WTC11 (cell line): Measurements from ENCODE around the gene KRTAP2-3.
"Not testable (repeated sequence)": the region's sequence is repeated elsewhere in the genome, so short reads cannot be mapped to it uniquely, and the experiment has no call there.

Experiments
- AFF4 ChIP-seq: sonication (generic); formaldehyde crosslinking; IDR thresholded peaks from 2 replicates; pipeline ENCODE4 v1.8.1; 2023; ENCODE audit warnings: mild to moderate bottlenecking, missing genetic modification reagents, borderline replicate concordance
- AR ChIP-seq: fragments of 250-450 bp; sonication (Bioruptor Pico); IDR thresholded peaks from 2 replicates; pipeline ENCODE4 v1.9.0; 2021; ENCODE audit warnings: mild to moderate bottlenecking
- ATF2 ChIP-seq: sonication (generic); formaldehyde crosslinking; IDR thresholded peaks from 2 replicates; pipeline ENCODE4 v1.8.1; 2022; ENCODE audit warnings: low read depth, missing genetic modification reagents, borderline replicate concordance
- CTCF ChIP-seq: fragments of 200-600 bp; IDR thresholded peaks from 2 replicates; pipeline ENCODE4 v1.8.0; 2022; ENCODE audit warnings: antibody characterized with exemption
- ESRRA ChIP-seq: sonication (generic); formaldehyde crosslinking; IDR thresholded peaks from 2 replicates; pipeline ENCODE4 v1.8.1; 2022; ENCODE audit warnings: mild to moderate bottlenecking, missing genetic modification reagents, borderline replicate concordance
- NR2C2 ChIP-seq: sonication (generic); formaldehyde crosslinking; IDR thresholded peaks from 2 replicates; pipeline ENCODE4 v1.8.0; 2022; ENCODE audit warnings: mild to moderate bottlenecking, missing genetic modification reagents
- PRDM15 ChIP-seq: sonication (generic); formaldehyde crosslinking; IDR thresholded peaks from 2 replicates; pipeline ENCODE4 v1.8.0; 2022; ENCODE audit warnings: missing genetic modification reagents
- PREB ChIP-seq: sonication (generic); formaldehyde crosslinking; IDR thresholded peaks from 2 replicates; pipeline ENCODE4 v1.8.1; 2022; ENCODE audit warnings: mild to moderate bottlenecking, missing genetic modification reagents, moderate library complexity, borderline replicate concordance
- TEAD4 ChIP-seq: sonication (generic); formaldehyde crosslinking; IDR thresholded peaks from 2 replicates; pipeline ENCODE4 v1.8.0; 2022; ENCODE audit warnings: mild to moderate bottlenecking, missing genetic modification reagents
- ZBTB21 ChIP-seq: sonication (generic); formaldehyde crosslinking; IDR thresholded peaks from 2 replicates; pipeline ENCODE4 v1.8.1; 2023; ENCODE audit warnings: mild to moderate bottlenecking, missing genetic modification reagents, borderline replicate concordance

GRCh38 chr17:41083427-41083826 is 23.5 kb upstream of the KRTAP2-3 start:
- TF ChIP-seq CTCF; ATF2; ESRRA (CRISPR knock-in tag); PREB (CRISPR knock-in tag); TEAD4 (CRISPR knock-in tag); AFF4; NR2C2 (CRISPR knock-in tag); PRDM15 (CRISPR knock-in tag); ZBTB21; AR: not testable (repeated sequence)
